OCI-LY3 (cell line): ENCODE results near the gene ST6GALNAC6.
"Not testable (repeated sequence)": the region's sequence is repeated elsewhere in the genome, so short reads cannot be mapped to it uniquely, and the experiment has no call there.

Experiments used
- H2AFZ ChIP-seq: fragments of 200-600, 300-600 bp; shearing (Covaris generic); 2 replicates; pipeline ENCODE4 v1.6.0; 2014; ENCODE audit warnings: antibody characterized with exemption, low read depth, low read length
- H3K27ac ChIP-seq: fragments of 200-600, 300-600 bp; sonication (generic); 2 replicates; pipeline ENCODE4 v1.5.1; 2014; ENCODE audit warnings: mild to moderate bottlenecking, low read length, moderate library complexity, mixed read lengths
- H3K27me3 ChIP-seq: fragments of 200-600, 300-600 bp; sonication (generic); 2 replicates; pipeline ENCODE4 v1.6.1; 2014; ENCODE audit warnings: low read depth, low read length, mixed read lengths
- H3K36me3 ChIP-seq: fragments of 200-600, 300-600 bp; sonication (generic); replicated peaks from 2 replicates; pipeline ENCODE3; 2014; ENCODE audit warnings: low read depth, low read length, mixed read lengths
- H3K4me1 ChIP-seq: fragments of 300-600, 200-600 bp; sonication (generic); 2 replicates; pipeline ENCODE4 v1.6.1; 2014; ENCODE audit warnings: low read length, mixed read lengths
- H3K4me2 ChIP-seq: fragments of 200-600, 300-600 bp; sonication (generic); 2 replicates; pipeline ENCODE4 v1.6.1; 2014; ENCODE audit warnings: low read length, mixed read lengths
- H3K4me3 ChIP-seq: fragments of 300-600, 200-600 bp; sonication (generic); 2 replicates; pipeline ENCODE4 v1.5.1; 2014; ENCODE audit warnings: antibody characterized with exemption, mild to moderate bottlenecking, low read length, moderate library complexity
- H3K79me2 ChIP-seq: fragments of 300-600, 200-600 bp; shearing (Covaris generic); 2 replicates; pipeline ENCODE4 v1.6.1; 2014; ENCODE audit warnings: mild to moderate bottlenecking, low read length, mixed read lengths
- H3K9ac ChIP-seq: fragments of 300-600, 200-600 bp; shearing (Covaris generic); 2 replicates; pipeline ENCODE4 v1.6.0; 2014; ENCODE audit warnings: mild to moderate bottlenecking, low read length, moderate library complexity
- H3K9me3 ChIP-seq: fragments of 200-600, 300-600 bp; shearing (Covaris generic); 2 replicates; pipeline ENCODE4 v1.6.1; 2014; ENCODE audit warnings: low read length, mixed read lengths; ENCODE audit not compliant: insufficient read depth
- H4K20me1 ChIP-seq: fragments of 200-600, 300-600 bp; sonication (generic); 2 replicates; pipeline ENCODE4 v1.6.1; 2016; ENCODE audit warnings: low read length, mixed read lengths; ENCODE audit not compliant: insufficient read depth
- CTCF ChIP-seq: fragments of 200-600, 300-600 bp; sonication (generic); IDR thresholded peaks from 2 replicates; pipeline ENCODE4 v1.5.1; 2014; ENCODE audit warnings: antibody characterized with exemption, low read length, low read depth
- EZH2phosphoT487 ChIP-seq: fragments of 200-600 bp; shearing (Covaris generic); IDR thresholded peaks from 2 replicates; pipeline ENCODE4 v1.6.1; 2018; ENCODE audit warnings: antibody characterized with exemption, mixed run types, low read depth

ST6GALNAC6 gene

GRCh38 chr9:127884976-127885490 lies 14.4 kb downstream of the ST6GALNAC6 start:
- peaks cover 20% of the 10 kb centered on the region for H3K36me3 ChIP-seq
- H3K4me1 ChIP-seq = peaks cover 7% of the 10 kb centered on the region; the same call in 1 of the 2 replicates
- no peaks in the 10 kb centered on the region for H3K9me3 ChIP-seq
- H2AFZ ChIP-seq = no peak overlapping the region
- no peak overlapping the region for H3K9ac ChIP-seq
- H3K4me2 ChIP-seq = no peak overlapping the region
- no peak overlapping the region for H3K4me3 ChIP-seq
- H3K27me3 ChIP-seq = no peaks in the 10 kb centered on the region
- no peaks in the 10 kb centered on the region for H4K20me1 ChIP-seq
- H3K79me2 ChIP-seq = no peaks in the 10 kb centered on the region
- no peak for TF ChIP-seq CTCF
- no peak for TF ChIP-seq EZH2phosphoT487
- no peak overlapping the region for H3K27ac ChIP-seq

- Histone ChIP-seq H3K27me3 (no peaks in the 10 kb centered on the region), H3K36me3 (peaks cover 17% of the 10 kb centered on the region), H3K79me2 (no peaks in the 10 kb centered on the region), H3K4me3 (no peak overlapping the region), H3K4me2 (no peak overlapping the region), H3K9ac (no peak overlapping the region), H3K4me1 (peaks cover 8% of the 10 kb centered on the region; the same call in 1 of the 2 replicates), H4K20me1 (no peaks in the 10 kb centered on the region), H2AFZ (no peak overlapping the region), H3K27ac (no peak overlapping the region), H3K9me3 (no peaks in the 10 kb centered on the region)
- TF ChIP-seq EZH2phosphoT487 (no peak), CTCF (no peak)
These were observed 14.9 kb downstream of the ST6GALNAC6 start for GRCh38 chr9:127884427-127884911.

- H2AFZ ChIP-seq = no peak overlapping the region
- H3K79me2 ChIP-seq = no peaks in the 10 kb centered on the region
- peaks cover 10% of the 10 kb centered on the region for H3K4me1 ChIP-seq
- no peaks in the 10 kb centered on the region for H3K27me3 ChIP-seq
- H3K27ac ChIP-seq = no peak overlapping the region
- TF ChIP-seq EZH2phosphoT487 = no peak
- TF ChIP-seq CTCF = no peak
- H3K36me3 ChIP-seq = peaks cover 17% of the 10 kb centered on the region
- no peak overlapping the region for H3K4me2 ChIP-seq
- no peak overlapping the region for H3K9ac ChIP-seq
- no peak overlapping the region for H3K4me3 ChIP-seq
- no peaks in the 10 kb centered on the region for H3K9me3 ChIP-seq
- H4K20me1 ChIP-seq = no peaks in the 10 kb centered on the region
These were observed 15.4 kb downstream of the ST6GALNAC6 start for GRCh38 chr9:127883959-127884358.

- H3K4me2 ChIP-seq, H3K4me3 ChIP-seq, H3K9me3 ChIP-seq, H4K20me1 ChIP-seq, H3K27me3 ChIP-seq, H3K79me2 ChIP-seq, H2AFZ ChIP-seq, H3K36me3 ChIP-seq, H3K27ac ChIP-seq, H3K9ac ChIP-seq: not testable (repeated sequence)
- peaks cover 15% of the 10 kb centered on the region for H3K4me1 ChIP-seq
These were observed 17.7 kb downstream of the ST6GALNAC6 start for GRCh38 chr9:127881715-127882114.
